IPS-NIHi11 (cell line): ENCODE results near the gene RHBDD2.
"Not testable (repeated sequence)": the region's sequence is repeated elsewhere in the genome, so short reads cannot be mapped to it uniquely, and the experiment has no call there.

Source experiments
- DNase-seq: peaks from one replicate; pipeline ENCODE4 v3.0.0; 2012; ENCODE audit warnings: mixed read lengths, low spot score

Gene RHBDD2

DNA sequence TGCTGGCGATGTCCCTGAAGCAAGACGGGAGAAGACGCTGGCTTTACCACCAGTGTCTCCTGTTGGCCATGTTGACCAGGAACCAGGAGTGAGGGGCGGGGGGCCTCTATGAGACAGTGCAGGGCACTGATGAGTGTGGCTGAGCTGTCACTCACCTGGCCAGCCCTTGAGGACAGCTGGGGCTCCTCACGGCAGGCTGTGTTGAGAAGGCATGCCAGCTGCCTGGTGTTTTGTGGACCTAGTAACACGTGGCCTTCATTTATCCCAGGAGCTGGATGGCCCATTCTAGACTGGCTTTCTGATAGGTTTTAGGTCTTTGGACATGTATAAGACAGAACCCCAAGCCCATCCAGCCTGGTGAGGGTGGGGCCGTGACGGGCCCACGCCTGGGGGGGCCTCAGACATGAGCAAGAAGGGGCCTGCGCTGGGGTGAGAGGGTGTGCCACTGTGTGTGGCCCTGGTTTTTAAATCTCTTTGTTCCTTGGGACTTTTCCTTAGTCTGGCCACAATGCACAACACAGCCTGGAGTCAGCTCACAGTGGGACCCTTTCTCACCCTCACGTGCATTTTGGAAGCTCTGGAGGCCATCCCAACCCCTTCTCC lies 10.5 kb downstream of the RHBDD2 start:
- DNase-seq = no peak

DNA sequence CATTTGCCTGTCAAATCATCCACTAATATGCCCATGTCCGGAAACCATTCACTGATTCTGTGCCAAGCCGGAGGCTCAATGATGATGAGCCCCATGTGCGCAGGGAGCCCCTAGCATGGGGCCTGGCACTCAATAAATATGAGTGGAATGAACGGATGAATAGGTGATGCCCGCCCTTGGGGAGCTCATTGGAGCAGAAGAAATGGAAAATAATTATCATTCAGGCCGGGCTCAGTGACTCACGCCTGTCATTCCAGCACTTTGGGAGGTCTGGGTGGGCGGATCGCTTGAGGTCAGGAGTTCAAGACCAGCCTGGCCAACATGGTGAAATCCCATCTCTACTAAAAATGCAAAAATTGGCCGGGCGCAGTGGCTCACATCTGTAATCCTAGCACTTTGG lies 11.0 kb downstream of the RHBDD2 start:
- no peak for DNase-seq

DNA sequence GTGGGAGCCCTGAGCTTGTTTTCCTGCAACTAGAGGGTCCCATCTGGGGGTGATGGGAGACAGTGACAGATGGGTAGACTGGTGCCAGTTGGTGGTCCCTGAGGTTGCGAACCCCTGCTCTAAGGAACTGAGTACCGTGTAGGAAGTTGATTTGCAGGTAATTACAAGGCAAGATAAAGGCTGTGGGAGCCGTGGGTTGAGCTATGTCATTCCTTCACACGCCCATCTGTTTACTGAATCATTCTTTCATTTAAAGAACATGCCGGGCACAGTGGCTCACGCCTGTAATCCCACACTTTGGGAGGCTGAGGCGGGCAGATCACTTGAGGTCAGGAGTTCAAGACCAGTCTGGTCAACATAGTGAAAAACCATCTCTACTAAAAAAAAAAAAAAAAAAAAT lies 12.4 kb downstream of the RHBDD2 start:
- not testable (repeated sequence) for DNase-seq

DNA sequence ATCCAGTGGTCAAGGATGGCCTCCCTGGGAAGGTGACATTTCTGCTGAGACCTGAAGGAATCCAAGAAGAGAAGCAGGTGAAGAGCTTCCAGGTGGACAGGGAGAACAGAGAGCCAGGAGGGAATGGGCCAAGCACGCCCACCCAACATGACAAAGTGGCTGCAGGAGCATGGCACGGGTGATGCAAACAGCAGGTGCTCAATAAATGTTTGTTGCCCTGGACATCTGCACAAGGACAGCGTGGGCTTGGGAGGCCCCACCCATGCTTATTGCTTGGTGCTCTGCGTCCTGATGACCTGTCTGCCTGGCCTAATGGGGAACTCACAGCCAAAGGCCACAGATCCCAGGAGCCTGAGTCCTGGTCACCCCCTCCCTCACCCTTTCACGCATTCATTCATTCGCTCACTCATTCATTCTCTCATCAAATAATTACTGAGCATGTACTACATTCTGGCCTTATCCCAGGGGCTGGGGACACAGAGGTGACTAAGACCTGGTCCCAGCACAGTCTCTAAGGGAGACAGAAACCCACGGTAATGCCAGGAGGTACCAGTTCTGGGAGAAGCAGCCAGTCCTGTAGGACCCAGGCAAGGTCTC lies 13.1 kb downstream of the RHBDD2 start:
- DNase-seq = no peak

DNA sequence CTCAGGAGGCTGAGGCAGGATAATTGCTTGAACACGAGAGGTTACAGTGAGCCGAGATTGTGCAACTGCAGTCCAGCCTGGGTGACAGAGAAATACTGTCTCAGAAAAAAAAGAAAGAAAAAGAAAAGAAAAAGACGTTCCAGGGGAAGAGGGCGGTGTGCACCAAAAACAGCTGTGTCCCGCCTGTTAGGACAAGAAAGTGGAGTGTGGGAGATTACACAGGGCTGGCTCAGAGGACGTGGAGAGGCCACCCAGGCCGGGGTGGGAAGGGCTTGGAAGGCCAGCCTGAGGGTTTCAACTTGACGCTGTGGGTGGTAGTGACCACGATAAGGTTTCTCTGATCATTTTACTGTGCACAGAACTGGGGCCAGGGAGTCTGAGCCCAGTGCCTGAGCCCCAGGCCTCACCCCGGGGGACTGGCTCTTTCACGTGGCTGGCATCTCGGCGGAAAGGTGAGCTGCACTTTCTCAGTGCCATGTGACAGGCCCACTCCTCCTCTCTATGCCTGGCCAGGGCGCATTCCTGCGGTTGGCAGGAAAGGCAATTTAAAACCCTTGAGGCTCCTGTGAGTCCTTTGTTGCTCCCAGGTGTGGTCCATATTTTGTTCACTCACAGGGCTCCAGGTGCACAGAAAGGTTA lies 13.9 kb downstream of the RHBDD2 start:
- peak; percentile 59 for DNase-seq

DNA sequence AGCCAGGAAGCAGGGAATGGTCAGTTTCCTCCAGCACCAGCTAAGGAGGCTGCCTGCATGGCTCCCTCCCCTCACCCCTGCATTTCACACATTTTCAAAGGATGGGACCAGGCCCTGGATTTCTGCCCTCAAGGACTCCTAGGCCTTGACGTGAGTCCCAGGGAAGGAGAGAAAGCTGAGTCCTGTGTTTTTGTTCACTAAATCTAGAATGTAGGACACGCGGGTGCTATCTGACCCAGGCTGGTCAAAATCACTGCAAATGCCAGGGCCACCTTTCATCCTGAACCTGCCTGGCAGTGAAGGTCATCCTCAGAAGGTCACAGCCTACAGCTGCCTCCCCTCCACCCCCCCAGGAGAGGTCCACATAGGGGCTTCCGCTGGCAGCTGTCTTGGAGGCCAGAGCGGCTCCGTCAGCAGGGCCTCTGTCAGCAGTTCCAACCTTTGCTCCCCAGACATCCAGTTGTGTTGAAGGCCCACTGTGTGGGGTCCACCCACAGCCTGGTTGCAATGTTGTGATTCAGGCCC lies 18.0 kb downstream of the RHBDD2 start:
- DNase-seq = no peak

DNA sequence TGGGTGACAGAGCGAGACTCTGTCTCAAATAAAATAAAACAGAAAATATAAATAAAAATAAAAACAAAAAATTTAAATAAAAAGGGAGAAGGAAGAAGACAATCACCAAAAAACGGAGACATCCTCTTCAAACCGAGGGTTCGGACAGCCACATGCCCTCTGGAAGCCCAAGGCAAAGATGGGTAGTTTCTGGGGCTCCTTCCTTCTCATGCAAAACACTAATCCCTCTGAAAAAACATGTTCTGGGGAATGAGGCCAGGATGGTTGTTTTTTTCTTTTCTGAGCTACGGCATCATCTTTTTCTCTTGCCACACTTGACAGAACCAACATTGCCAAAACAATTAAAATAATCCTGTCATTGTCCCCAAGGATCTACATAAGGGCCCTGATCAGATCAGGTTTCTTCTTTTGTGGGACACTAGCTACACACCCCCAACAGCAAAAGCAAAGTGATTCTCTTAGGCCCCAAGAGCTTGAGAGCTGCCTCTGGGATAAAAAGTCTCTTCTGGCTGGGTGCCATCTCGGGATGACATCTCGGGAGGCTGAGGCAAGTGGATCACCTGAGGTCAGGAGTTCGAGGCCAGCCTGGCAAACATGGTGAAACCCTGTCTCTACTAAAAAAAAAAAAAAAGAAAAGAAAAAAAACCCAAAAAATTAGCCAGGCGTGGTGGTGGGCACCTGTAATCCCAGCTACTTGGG lies 21.9 kb downstream of the RHBDD2 start:
- no peak for DNase-seq

DNA sequence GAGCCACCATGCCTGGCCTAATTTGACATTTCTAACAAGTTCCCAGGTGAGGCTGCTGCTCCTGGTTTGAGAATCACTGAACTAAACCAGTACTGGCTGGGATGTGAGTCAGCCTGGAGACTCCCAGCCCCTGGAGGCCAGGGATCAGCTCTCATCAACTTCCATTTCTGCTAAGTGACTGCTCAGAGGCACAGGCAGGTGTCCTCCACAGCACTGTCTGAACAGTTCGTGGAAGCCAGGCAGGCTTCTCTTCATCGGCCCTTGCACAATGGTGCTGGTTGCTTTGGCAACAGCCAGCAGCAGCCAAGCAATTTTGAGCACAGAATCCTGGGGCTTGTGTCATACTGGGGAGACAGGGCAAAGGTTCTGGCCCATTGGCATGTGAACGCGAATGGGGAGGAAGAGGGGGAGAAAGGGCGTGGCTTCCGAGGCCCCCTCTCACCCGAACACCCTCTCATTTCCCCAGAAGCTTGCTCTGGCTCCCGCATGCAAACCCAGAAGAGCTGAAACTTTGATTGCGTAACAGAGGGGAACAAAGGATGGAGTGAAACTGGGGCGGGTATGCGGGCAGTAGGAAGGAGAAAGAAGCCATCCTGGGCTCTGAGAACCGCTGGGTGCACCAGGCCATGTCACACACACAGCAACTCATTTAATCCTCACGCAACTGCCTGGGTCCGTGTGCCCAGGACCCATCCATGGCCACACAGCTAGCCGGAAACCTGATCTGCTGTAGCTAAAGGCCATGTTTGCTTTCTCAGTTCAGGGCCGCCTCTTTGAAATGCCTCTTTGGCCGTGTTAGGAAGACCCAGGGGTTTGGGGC lies 27.2 kb downstream of the RHBDD2 start:
- peak; percentile 36 for DNase-seq

DNA sequence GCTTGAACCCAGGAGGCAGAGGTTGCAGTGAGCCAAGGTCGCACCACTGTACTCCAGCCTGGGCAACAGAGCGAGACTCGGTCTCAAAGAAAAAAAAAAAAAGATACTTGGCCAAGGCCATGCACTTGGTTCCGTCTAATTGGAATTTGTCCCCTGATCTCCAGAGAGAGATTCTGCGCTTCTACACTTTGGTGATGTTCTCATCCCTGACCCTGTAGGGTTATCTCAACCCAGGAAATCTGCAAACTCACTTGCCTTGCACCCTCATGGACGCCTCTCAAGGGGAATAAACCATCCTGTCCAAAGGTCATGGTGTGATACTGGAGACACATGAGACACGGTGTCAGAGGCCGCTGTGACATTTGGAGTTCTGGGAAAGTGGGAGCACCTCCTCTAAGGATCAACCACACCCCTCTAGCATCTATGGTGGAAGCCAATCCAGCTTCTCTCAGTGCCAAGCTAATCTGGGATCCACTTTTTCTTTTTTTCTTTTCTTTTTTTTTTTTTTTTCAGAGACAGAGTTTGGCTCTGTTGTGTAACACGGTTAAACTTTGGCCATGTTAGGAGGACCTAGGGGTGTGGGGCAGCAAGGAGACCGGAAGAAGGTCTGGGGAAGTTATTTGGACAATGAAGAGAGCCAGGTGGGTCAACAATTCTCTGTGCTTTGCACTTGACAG lies 28.3 kb downstream of the RHBDD2 start:
- DNase-seq = no peak

DNA sequence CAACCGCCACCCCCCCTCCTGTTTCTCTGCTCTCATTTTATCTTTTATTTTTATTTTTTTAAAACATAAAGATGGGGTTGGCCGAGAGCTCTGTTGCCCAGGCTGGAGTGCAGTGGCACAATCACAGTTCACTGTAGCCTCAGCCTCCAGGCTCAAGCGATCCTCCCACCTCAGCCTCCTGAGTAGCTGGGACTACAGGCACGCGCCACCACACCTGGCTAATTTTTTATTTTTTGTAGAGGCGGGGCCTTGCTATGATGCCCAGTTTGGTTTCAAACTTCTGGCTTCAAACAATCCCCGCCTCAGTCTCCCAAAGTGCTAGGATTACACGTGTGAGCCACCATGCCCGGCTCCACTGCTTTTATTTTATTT lies 28.8 kb downstream of the RHBDD2 start:
- DNase-seq = not testable (repeated sequence)

DNA sequence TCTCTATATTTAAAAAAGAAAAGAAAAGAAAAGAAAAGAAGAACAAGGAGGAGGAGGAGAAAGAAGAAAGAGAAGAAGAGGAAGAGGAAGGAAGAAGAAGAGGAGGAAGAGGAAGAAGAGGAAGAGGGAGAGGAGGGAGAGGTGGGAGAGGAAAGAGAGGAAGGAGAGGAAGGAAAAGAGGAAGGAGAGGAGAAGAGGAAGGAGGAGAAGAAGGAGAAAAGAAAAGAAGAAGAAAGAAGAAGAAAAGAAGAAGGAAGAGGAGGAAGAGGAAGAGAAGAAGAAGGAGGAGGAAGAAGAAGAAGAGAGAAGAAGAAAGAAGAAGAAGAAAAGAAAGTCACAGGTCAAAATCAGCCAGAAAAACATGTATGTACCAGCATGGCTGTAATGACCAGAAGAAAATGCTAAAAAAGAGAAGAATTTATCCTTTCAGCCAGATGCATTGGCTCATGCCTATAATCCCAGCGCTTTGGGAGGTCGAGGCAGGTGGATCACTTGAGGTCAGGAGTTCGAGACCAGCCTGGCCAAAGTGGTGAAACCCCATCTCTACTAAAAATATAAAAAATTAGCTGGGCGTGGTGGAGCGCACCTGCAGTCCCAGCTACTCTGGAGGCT lies 30.8 kb downstream of the RHBDD2 start:
- DNase-seq = no peak

DNA sequence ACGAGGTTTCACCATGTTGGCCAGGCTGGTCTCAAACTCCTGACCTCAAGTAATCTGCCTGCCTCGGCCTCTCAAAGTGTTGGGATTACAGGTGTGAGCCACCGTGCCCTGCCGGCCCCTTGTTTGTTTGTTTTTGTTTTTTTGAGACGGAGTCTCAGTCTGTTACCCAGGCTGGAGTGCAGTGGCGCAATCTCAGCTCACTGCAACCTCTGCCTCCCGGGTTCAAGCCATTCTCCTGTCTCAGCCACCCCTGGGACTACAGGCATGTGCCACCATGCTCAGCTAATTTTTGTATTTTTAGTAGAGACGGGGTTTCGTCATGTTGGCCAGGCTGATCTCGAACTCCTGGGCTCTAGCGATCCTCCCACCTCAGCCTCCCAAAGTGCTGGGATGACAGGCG lies 32.4 kb downstream of the RHBDD2 start:
- not testable (repeated sequence) for DNase-seq

DNA sequence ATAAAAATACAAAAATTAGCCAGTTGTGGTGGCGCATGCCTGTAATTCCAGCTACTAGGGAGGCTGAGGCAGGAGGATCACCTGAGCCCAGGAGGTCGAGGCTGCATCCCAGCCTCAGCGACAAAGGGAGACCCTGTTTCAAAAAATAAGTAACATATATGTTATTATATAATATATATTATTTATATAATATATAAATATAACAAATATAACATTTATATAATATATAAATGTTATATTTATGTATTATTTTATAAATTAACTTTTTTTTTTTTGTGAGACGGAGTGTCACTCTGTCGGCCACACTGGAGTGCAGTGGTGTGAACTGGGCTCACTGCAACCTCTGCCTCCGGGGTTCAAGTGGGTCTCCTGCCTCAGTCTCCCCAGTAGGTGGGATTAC lies 34.6 kb downstream of the RHBDD2 start:
- no peak for DNase-seq

DNA sequence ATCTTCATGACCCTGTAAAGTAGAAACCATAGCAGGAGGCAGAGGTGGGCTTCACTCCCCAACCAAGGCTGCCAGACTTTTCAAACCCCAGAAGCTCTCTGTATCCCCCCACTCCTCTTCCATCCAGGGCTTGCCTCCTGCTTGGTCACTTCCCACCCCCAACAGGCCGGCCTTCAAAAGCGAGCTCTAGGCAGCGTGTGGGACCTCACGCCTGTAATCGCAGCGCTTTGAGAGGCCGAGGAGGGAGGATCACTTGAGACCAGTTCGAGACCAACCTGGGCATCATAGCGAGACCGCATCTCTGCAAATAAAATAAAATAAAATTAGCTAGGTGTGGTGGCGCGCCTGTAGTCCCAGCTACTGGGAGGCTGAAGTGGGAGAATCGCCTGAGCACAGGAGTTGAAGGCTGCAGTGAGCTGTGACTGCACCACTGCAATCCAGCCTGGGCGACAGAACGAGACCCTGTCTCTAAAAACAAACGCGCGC lies 35.4 kb downstream of the RHBDD2 start:
- DNase-seq = no peak

DNA sequence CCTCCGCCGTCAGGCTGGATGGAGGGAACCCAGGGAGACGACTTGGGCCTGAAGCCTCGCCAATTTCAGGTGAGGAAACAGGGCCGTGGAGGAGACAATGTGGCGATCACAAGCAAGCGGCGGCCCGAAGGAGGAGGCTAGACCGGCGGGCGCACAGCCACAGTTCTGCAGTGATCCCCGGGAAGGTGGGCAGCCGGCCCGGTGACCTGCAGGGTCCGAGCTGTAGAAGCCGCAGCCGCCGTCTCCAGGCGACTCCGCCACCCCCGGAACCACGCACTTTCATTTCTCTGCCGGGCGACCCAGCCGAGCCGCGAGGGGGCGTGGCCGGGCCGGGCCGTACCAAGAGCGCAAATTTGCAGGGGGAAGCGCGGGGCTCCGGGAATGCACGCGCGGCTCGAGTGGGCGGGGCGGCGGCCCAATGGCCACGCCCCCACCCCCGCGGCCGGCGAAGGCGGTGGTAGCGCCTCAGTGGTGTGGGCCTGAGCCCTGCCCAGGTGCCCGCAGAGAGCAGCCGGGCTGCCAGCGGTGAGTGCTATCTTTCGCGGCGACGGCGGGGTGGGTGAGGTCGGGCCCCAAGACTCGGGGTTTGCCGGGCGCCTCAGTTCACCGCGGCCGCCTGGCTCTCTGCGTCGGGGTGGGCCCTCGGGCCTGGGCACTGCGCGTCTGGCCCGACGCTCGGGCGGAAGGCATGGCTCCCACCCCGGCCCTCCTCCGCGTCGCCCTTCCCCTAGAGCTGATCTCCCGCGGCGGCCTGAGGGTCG lies 36.0 kb downstream of the RHBDD2 start, which contains the start of gene POR:
TSS of gene POR (plus strand) at position 501 of the 761 bp plus-strand sequence. CDS start 38,847 bp downstream, outside the sequence.
- peak; percentile 99 for DNase-seq

DNA sequence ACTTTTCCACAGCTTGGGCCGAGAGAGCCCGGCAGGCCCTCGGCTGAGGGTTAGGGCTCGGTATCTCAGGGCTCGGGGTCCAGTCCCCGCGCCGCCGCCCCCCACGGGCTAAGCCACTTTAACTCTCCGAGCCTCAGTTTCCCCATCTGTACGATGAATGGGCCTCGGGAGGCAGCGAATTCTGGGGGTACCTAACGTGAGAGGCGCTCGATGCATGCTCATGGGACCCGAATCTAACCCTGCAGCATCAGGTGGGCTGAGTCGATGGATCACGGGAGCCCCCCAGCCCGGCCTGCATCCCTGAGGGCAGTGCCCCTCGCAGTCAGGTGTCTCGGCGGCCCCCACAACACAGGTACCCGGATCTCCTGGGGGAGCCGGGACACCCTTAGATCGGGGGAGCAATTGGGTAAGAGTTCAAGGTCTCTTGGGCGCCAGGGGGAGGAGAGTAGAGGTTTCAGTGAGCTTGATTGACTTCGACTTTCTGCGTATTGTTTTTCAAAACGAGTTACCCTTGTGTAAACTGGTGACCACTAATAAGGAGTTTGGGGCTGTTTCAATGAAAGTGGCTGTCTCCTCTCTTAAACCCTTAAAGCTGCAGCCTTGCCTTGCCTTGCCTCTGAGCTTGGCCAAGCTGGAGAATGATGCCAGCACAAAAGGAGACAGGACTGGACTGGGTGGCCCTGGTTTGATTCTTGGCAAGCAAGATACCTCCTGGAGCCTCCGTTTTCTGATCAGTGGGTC lies 36.8 kb downstream of the RHBDD2 start:
- DNase-seq = no peak

DNA sequence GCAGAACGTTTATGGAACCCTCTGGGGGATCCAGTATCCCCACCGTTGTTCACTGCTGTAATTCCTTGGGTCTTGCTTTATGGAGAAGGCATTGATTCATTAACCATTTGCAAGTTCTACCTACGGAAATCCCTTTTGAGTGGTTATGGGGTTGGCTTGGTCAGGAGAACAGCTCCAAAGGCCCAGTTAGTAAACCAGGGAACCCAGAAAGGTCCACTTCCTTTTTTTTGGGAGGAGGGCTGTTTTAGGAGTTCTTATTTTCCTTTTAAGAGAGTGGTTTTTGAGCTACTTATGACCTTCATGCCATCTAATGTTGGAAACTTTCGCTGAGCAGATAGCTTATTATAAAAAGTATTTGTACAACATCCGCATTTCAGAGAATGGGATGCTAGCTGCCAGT lies 37.4 kb downstream of the RHBDD2 start:
- no peak for DNase-seq

DNA sequence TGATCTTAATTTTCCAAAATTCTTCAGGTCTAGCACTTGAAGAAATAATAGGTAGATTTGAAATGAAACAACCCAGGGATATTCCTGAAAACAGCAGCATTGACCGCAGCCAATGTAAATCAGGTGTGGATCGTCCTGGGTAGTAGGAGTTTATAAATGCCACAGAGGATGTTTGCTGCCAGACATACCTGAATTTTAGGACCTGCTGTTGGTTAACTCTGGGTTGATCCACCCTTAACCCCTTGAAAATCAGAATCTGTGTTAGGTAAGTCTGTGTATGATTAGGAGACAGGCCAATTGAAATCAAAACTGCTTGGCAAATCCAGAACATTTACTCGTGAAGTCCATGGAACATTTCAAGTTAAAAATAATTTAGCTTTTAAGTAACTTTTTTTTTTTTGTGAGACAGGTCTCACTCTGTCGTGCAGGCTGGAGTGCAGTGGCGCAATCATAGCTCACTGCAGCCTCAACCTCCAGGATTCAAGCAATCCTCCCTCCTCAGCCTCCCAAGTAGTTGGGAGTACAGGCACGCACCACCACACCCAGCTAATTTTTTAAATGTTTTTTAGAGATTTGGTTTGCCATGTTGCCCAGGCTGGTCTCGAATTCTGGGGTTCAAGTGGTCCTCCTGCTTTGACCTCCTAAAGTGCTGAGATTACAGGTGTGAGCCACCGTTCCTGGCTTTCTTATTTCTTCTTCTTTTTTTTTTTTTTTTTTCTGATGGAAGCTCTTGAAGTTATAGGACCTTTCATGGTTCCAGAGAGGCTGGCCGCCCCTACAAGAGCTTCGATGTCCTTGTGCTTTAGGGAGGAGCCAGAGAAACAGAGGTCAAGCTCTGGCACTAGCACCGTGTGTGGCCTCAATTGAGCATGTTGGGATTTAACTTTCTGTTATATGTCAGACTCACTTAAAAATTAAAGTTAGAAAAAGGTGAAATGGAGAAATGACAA lies 38.1 kb downstream of the RHBDD2 start:
- DNase-seq = no peak
